ENCODE measurements around the gene PHC3. TPM values are rescaled to one million over a fixed set of nuclear protein-coding genes. Genes with fewer than 3 reads are reported as not detected.
A peak's percentile ranks its signal among the peaks of the same experiment; 100 is the strongest.

PHC3 gene
- total RNA-seq, 2 experiments from 2014 or later, result 40.6 to 89.7 TPM

DNA sequence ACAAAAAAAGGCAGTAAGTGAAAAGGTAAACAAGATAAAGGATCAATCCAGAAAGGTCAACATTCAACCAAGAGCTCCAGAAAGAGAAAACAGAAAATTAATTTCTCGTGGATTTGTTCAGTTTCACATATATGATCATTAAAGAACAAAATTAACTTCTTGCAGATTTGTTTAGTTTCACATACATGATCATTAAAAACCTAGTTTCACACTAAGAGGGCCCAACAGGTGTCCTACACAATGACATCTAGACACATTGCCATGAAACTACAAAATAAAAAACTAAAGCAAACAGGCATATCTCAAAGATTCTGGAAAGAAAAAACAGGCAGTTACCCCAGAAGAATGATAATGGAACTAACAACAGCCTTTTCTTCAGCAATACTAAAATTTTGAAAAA, 22.1 kb downstream of the PHC3 start:
- ChIA-PET POLR2A (interaction anchor here (0.6 to 8.6 kb wide), 5 partner anchors 11 to 375 kb away, joined by 4 to 52 read pairs (median 8); no protein-coding TSS in a partner anchor), CTCF (ENCODE audit: unreplicated experiment) (no interaction called here)
- Histone ChIP-seq H3K4me3 (ENCODE audit: low read depth, low read length, poor library complexity, severe bottlenecking) (no peak overlapping the region), H3K4me2 (ENCODE audit: low read length) (peak overlapping the region; percentile 27), H3K27ac (ENCODE audit: low read depth, low read length, poor library complexity, severe bottlenecking) (peak overlapping the region; percentile 50), H3K79me2 (ENCODE audit: insufficient read depth, low read depth, low read length) (peaks cover 87% of the 10 kb centered on the region), H3K9me2 (ENCODE audit: insufficient read depth, low read length) (no peaks in the 10 kb centered on the region), H4K20me1 (ENCODE audit: insufficient read depth, low read length) (no peaks in the 10 kb centered on the region), H3K36me3 (ENCODE audit: insufficient read depth, low read length) (peaks cover 85% of the 10 kb centered on the region), H2AFZ (ENCODE audit: low read length) (no peak overlapping the region), H3K4me1 (ENCODE audit: insufficient read depth, low read length, poor library complexity, severe bottlenecking) (peaks cover 58% of the 10 kb centered on the region), H3K9me3 (ENCODE audit: low read length) (peaks cover 12% of the 10 kb centered on the region)
- no TSS peak for BruUV-seq (replicated peaks)
- DNase-seq (ENCODE audit: low spot score), result no peak
- TF ChIP-seq EZH2phosphoT487 (IDR thresholded peaks at IDR 0.05; ENCODE audit: borderline replicate concordance, low read depth, low read length), result no peak
- TF ChIP-seq, protein P1, sequence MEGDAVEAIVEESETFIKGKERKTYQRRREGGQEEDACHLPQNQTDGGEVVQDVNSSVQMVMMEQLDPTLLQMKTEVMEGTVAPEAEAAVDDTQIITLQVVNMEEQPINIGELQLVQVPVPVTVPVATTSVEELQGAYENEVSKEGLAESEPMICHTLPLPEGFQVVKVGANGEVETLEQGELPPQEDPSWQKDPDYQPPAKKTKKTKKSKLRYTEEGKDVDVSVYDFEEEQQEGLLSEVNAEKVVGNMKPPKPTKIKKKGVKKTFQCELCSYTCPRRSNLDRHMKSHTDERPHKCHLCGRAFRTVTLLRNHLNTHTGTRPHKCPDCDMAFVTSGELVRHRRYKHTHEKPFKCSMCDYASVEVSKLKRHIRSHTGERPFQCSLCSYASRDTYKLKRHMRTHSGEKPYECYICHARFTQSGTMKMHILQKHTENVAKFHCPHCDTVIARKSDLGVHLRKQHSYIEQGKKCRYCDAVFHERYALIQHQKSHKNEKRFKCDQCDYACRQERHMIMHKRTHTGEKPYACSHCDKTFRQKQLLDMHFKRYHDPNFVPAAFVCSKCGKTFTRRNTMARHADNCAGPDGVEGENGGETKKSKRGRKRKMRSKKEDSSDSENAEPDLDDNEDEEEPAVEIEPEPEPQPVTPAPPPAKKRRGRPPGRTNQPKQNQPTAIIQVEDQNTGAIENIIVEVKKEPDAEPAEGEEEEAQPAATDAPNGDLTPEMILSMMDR (conservative IDR thresholded peaks at IDR 0.05; ENCODE audit: low read length), result no peak
- intact Hi-C loops (cut with micrococcal nuclease; ENCODE audit: unreplicated experiment), result loop anchor here (10.0 kb wide), 1 partner anchor 215 kb away; no protein-coding TSS in a partner anchor

- Histone ChIP-seq H3K36me3 (ENCODE audit: insufficient read depth, low read length) (peaks cover 73% of the 10 kb centered on the region), H4K20me1 (ENCODE audit: insufficient read depth, low read length) (no peaks in the 10 kb centered on the region), H3K27ac (ENCODE audit: low read depth, low read length, poor library complexity, severe bottlenecking) (peak overlapping the region; percentile 98), H3K4me3 (ENCODE audit: low read depth, low read length, poor library complexity, severe bottlenecking) (peak overlapping the region; percentile 32), H3K4me2 (ENCODE audit: low read length) (peak overlapping the region; percentile 84), H2AFZ (ENCODE audit: low read length) (no peak overlapping the region), H3K4me1 (ENCODE audit: insufficient read depth, low read length, poor library complexity, severe bottlenecking) (peaks cover 91% of the 10 kb centered on the region), H3K9me3 (ENCODE audit: low read length) (peaks cover 5% of the 10 kb centered on the region; the same call in 1 of the 2 replicates), H3K9me2 (ENCODE audit: insufficient read depth, low read length) (no peaks in the 10 kb centered on the region), H3K79me2 (ENCODE audit: insufficient read depth, low read depth, low read length) (peaks cover 89% of the 10 kb centered on the region)
- CTCF ChIA-PET (ENCODE audit: unreplicated experiment), result interaction anchor here (1.1 kb wide), 1 partner anchor 10 kb away, joined by 3 read pairs; no protein-coding TSS in a partner anchor
- BruUV-seq (replicated peaks), result no TSS peak
- POLR2A ChIA-PET, result interaction anchor here (1.0 to 8.6 kb wide), 10 partner anchors 9 to 97 kb away, joined by 3 to 86 read pairs (median 10); no protein-coding TSS in a partner anchor
- peak; percentile 42 for DNase-seq (ENCODE audit: low spot score)
- TF ChIP-seq EZH2phosphoT487 (IDR thresholded peaks at IDR 0.05; ENCODE audit: borderline replicate concordance, low read depth, low read length), result no peak
- TF ChIP-seq, protein P1 (conservative IDR thresholded peaks at IDR 0.05; ENCODE audit: low read length), result no peak
- intact Hi-C loops (cut with micrococcal nuclease; ENCODE audit: unreplicated experiment), result loop anchor here (2.0 to 10.0 kb wide), 2 partner anchors 101 to 211 kb away; no protein-coding TSS in a partner anchor
Observed at GRCh38 chr3:170155604-170156003, 25.9 kb downstream of the PHC3 start.

GRCh38 chr3:170154569-170155143, 26.9 kb downstream of the PHC3 start:
- peaks cover 82% of the 10 kb centered on the region for H3K4me1 ChIP-seq (ENCODE audit: insufficient read depth, low read length, poor library complexity, severe bottlenecking)
- peak; percentile 90 for DNase-seq (ENCODE audit: low spot score)
- peaks cover 89% of the 10 kb centered on the region for H3K79me2 ChIP-seq (ENCODE audit: insufficient read depth, low read depth, low read length)
- no peak for TF ChIP-seq EZH2phosphoT487 (IDR thresholded peaks at IDR 0.05; ENCODE audit: borderline replicate concordance, low read depth, low read length)
- TF ChIP-seq, protein P1 (conservative IDR thresholded peaks at IDR 0.05; ENCODE audit: low read length), result no peak
- intact Hi-C loops (cut with micrococcal nuclease; ENCODE audit: unreplicated experiment), result loop anchor here (1.0 to 10.0 kb wide), 3 partner anchors 26 to 210 kb away; no protein-coding TSS in a partner anchor
- peak overlapping the region; percentile 52 for H3K4me3 ChIP-seq (ENCODE audit: low read depth, low read length, poor library complexity, severe bottlenecking)
- BruUV-seq (replicated peaks), result TSS peak; percentile 94
- ChIA-PET CTCF (ENCODE audit: unreplicated experiment) (interaction anchor here (1.0 to 1.1 kb wide), 3 partner anchors 9 to 22 kb away, joined by 3 read pairs; no protein-coding TSS in a partner anchor), POLR2A (interaction anchor here (0.6 to 8.6 kb wide), 25 partner anchors 8 to 215 kb away, joined by 3 to 86 read pairs (median 5); partner anchors contain the start of gene PHC3)
- H3K27ac ChIP-seq (ENCODE audit: low read depth, low read length, poor library complexity, severe bottlenecking), result peak overlapping the region; percentile 98
- H2AFZ ChIP-seq (ENCODE audit: low read length), result no peak overlapping the region
- peaks cover 71% of the 10 kb centered on the region for H3K36me3 ChIP-seq (ENCODE audit: insufficient read depth, low read length)
- no peaks in the 10 kb centered on the region for H3K9me2 ChIP-seq (ENCODE audit: insufficient read depth, low read length)
- H3K9me3 ChIP-seq (ENCODE audit: low read length), result peaks cover 9% of the 10 kb centered on the region; the same call in 1 of the 2 replicates
- no peaks in the 10 kb centered on the region for H4K20me1 ChIP-seq (ENCODE audit: insufficient read depth, low read length)
- peak overlapping the region; percentile 84 for H3K4me2 ChIP-seq (ENCODE audit: low read length)

All from OCI-LY7 (cell line).